Mesenchymal stem cell (in vitro differentiated cells and primary cell): ENCODE measurements around the gene MRC2.

Experiments
- DNase-seq: peaks from one replicate; pipeline ENCODE4 v3.0.0-alpha.2; 2013
- H2AFZ ChIP-seq: one replicate; pipeline ENCODE4 v1.6.1; 2013; ENCODE audit warnings: low read depth, mild to moderate bottlenecking, control low read depth, inconsistent platforms, low read length, moderate library complexity
- H2AK5ac ChIP-seq: 2 replicates; pipeline ENCODE4 v1.6.1; 2013; ENCODE audit warnings: low read length, moderate library complexity, mild to moderate bottlenecking, inconsistent platforms; ENCODE audit not compliant: severe bottlenecking
- H2BK120ac ChIP-seq: one replicate; pipeline ENCODE4 v1.6.1; 2013; ENCODE audit warnings: low read depth, mild to moderate bottlenecking, inconsistent platforms, low read length, moderate library complexity
- H2BK12ac ChIP-seq, 2 experiments: one replicate each; pipeline ENCODE4 v1.6.1; 2013; ENCODE audit warnings: inconsistent platforms in 2 of 2, low read length in 2 of 2, mild to moderate bottlenecking in 2 of 2, moderate library complexity in 2 of 2, control low read depth in 1 of 2
- H2BK15ac ChIP-seq: one replicate; pipeline ENCODE4 v1.6.1; 2013; ENCODE audit warnings: mild to moderate bottlenecking, low read depth, inconsistent platforms; ENCODE audit not compliant: poor library complexity, severe bottlenecking
- H2BK5ac ChIP-seq: 2 replicates; pipeline ENCODE4 v1.6.1; 2013; ENCODE audit warnings: low read depth, mild to moderate bottlenecking, low read length, control low read depth, inconsistent platforms; ENCODE audit not compliant: poor library complexity, severe bottlenecking
- H3K14ac ChIP-seq, 2 experiments: one replicate each; pipeline ENCODE4 v1.6.1; 2013; ENCODE audit warnings: inconsistent platforms in 2 of 2, low read length in 2 of 2, control low read depth in 1 of 2, mild to moderate bottlenecking in 1 of 2, moderate library complexity in 1 of 2
- H3K18ac ChIP-seq, 2 experiments: one replicate each; pipeline ENCODE4 v1.6.1; 2013; ENCODE audit warnings: inconsistent platforms in 2 of 2, low read length in 2 of 2, control low read depth in 1 of 2, low read depth in 1 of 2, mild to moderate bottlenecking in 1 of 2
- H3K23ac ChIP-seq, 2 experiments: one replicate each; pipeline ENCODE4 v1.6.1; 2013; ENCODE audit warnings: inconsistent platforms in 2 of 2, low read length in 2 of 2, mild to moderate bottlenecking in 2 of 2, moderate library complexity in 2 of 2, control low read depth in 1 of 2
- H3K27ac ChIP-seq: 2 replicates; pipeline ENCODE4 v1.5.1; 2013; ENCODE audit warnings: mild to moderate bottlenecking, moderate library complexity, low read length, control low read depth, inconsistent platforms; ENCODE audit not compliant: poor library complexity, severe bottlenecking
- H3K27me3 ChIP-seq, 2 experiments: 2 replicates each; pipeline versions ENCODE4 v1.6.1 to v1.7.0; 2013; ENCODE audit warnings: low read length in 2 of 2, mild to moderate bottlenecking in 2 of 2, moderate library complexity in 2 of 2, control low read depth in 1 of 2, inconsistent platforms in 1 of 2; ENCODE audit not compliant: control insufficient read depth in 1 of 2, insufficient read depth in 1 of 2
- H3K36me3 ChIP-seq, 2 experiments: 2 replicates each; pipeline versions ENCODE4 v1.6.1 to v1.7.0; 2013; ENCODE audit warnings: low read length in 2 of 2, control low read depth in 1 of 2, inconsistent platforms in 1 of 2, low read depth in 1 of 2, mild to moderate bottlenecking in 1 of 2; ENCODE audit not compliant: insufficient read depth in 2 of 2, control insufficient read depth in 1 of 2
- H3K4ac ChIP-seq, 2 experiments: one replicate each; pipeline ENCODE4 v1.6.1; 2013; ENCODE audit warnings: inconsistent platforms in 2 of 2, low read length in 2 of 2, mild to moderate bottlenecking in 2 of 2, moderate library complexity in 2 of 2, control low read depth in 1 of 2, low read depth in 1 of 2
- H3K4me1 ChIP-seq: 2 replicates; pipeline ENCODE4 v1.6.1; 2013; ENCODE audit warnings: low read depth, low read length, control low read depth; ENCODE audit not compliant: control insufficient read depth, insufficient read depth
- H3K4me2 ChIP-seq: 2 replicates; pipeline ENCODE4 v1.6.1; 2013; ENCODE audit warnings: low read length, mild to moderate bottlenecking, inconsistent platforms; ENCODE audit not compliant: poor library complexity, severe bottlenecking
- H3K4me3 ChIP-seq, 2 experiments: 2 replicates each; pipeline versions ENCODE4 v1.5.1 to v1.7.0; 2013; ENCODE audit warnings: low read length in 2 of 2, mild to moderate bottlenecking in 2 of 2, control low read depth in 1 of 2, low read depth in 1 of 2; ENCODE audit not compliant: insufficient read depth in 1 of 2
- H3K79me1 ChIP-seq: replicated peaks from 2 replicates; pipeline ENCODE4 v1.6.1; 2013; ENCODE audit warnings: mild to moderate bottlenecking, control low read depth, low read length, inconsistent platforms; ENCODE audit not compliant: poor library complexity, severe bottlenecking
- H3K9ac ChIP-seq: 2 replicates; pipeline ENCODE4 v1.7.0; 2013; ENCODE audit warnings: mild to moderate bottlenecking, low read length, moderate library complexity
- H3K9me3 ChIP-seq: 2 replicates; pipeline ENCODE4 v1.7.0; 2013; ENCODE audit warnings: mild to moderate bottlenecking, low read length; ENCODE audit not compliant: control insufficient read depth
- H4K8ac ChIP-seq: one replicate; pipeline ENCODE4 v1.6.1; 2013; ENCODE audit warnings: inconsistent platforms, mild to moderate bottlenecking, low read length, moderate library complexity
- H4K91ac ChIP-seq: one replicate; pipeline ENCODE4 v1.6.1; 2013; ENCODE audit warnings: mild to moderate bottlenecking, low read length, inconsistent platforms
- WGBS: methylation state at CpG from one replicate; pipeline ENCODE4 v1.1.7; 2013; ENCODE audit warnings: mixed read lengths; 5-methylcytosine and 5-hydroxymethylcytosine counted together

The MRC2 gene

DNA sequence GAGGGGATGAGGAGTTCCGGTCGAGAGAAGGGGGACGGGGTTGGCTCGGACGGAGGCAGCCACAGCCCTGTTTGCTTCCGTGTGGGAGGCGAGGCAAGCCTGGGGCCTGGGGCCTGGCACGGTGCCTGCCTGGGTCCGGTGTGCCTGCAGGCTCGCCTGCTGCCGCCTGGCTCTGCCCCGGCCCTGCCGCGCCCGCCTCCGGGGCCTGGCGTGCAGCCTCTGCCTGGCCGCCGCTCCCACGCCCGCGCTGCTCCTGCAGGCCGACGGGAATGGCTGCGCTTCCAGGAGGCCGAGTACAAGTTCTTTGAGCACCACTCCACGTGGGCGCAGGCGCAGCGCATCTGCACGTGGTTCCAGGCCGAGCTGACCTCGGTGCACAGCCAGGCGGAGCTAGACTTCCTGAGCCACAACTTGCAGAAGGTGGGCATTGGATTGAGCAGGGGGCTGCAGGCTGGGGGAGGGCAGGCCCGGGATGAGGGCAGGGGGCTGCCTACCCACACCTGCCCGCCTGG lies 53.1 kb downstream of the MRC2 start:
- WGBS, result 94% methylated on average over 33 of the region's 36 CpGs
- Histone ChIP-seq H3K4me1 (no peaks in the 10 kb centered on the region), H3K9me3 (no peaks in the 10 kb centered on the region), H3K4ac (no peak overlapping the region), H2BK5ac (no peak overlapping the region), H3K4me3 (peak overlapping the region in 1 of 2 experiments; percentile 16), H3K4me2 (no peak overlapping the region), H4K91ac (no peak overlapping the region), H2BK15ac (no peak overlapping the region), H3K36me3 (peaks cover 73 to 90% of the 10 kb centered on the region in 2 experiments), H3K23ac (no peak overlapping the region), H2BK12ac (no peak overlapping the region), H3K18ac (no peak overlapping the region), H3K79me1 (peaks cover 16% of the 10 kb centered on the region), H2BK120ac (no peak overlapping the region), H3K27me3 (no peaks in the 10 kb centered on the region), H3K27ac (no peak overlapping the region), H3K14ac (no peak overlapping the region), H3K9ac (no peak overlapping the region), H2AK5ac (no peak overlapping the region), H2AFZ (no peak overlapping the region), H4K8ac (no peak overlapping the region)
- no peak for DNase-seq

DNA sequence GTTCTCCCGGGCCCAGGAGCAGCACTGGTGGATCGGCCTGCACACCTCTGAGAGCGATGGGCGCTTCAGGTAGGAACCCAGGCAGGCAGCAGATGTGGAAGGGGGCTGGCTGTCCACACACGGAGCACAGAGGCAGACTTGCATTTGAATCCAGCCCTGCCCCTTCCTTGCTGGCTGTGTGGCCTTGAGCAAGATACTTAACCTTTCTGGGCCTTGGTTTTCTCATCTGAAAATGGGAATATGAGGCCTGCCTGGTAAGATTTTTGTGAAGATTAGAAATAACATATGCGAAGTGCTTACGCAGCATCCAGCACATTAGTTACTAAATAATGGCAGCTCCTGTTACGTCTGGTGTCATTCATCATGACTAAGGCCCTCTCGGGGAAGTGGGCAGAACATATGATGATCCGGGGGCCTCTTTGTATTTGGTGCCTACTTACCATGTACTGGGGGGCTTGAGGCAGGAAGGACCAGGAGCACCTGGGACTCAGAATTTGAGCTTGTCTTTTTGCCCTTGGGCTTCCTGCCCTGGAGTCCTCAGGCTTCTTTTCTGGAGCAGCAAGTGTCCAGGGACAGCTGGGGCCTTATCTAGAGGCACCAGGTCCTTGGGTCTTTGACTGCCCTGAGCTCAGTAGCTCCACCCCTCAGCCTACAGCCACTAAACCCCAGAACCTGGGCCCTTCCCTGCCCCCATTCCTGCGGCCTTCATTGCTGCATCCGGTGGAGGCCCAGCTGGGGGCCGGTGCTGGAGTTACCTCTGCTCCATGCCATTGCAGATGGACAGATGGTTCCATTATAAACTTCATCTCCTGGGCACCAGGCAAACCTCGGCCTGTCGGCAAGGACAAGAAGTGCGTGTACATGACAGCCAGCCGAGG lies 53.8 kb downstream of the MRC2 start:
- Histone ChIP-seq H3K9ac (no peak overlapping the region), H2BK15ac (no peak overlapping the region), H3K4me2 (no peak overlapping the region), H3K27ac (no peak overlapping the region), H3K4ac (no peak overlapping the region), H2AK5ac (no peak overlapping the region), H3K14ac (no peak overlapping the region), H3K23ac (no peak overlapping the region), H3K9me3 (no peaks in the 10 kb centered on the region), H4K8ac (no peak overlapping the region), H3K79me1 (peaks cover 17% of the 10 kb centered on the region), H3K27me3 (no peaks in the 10 kb centered on the region), H2AFZ (no peak overlapping the region), H2BK5ac (no peak overlapping the region), H3K4me1 (no peaks in the 10 kb centered on the region), H3K4me3 (peak overlapping the region in 1 of 2 experiments; percentile 16), H3K18ac (no peak overlapping the region), H2BK12ac (no peak overlapping the region), H2BK120ac (no peak overlapping the region), H3K36me3 (peaks cover 73 to 88% of the 10 kb centered on the region in 2 experiments), H4K91ac (no peak overlapping the region)
- 96% methylated on average over 17 of the region's 17 CpGs for WGBS
- DNase-seq, result no peak

DNA sequence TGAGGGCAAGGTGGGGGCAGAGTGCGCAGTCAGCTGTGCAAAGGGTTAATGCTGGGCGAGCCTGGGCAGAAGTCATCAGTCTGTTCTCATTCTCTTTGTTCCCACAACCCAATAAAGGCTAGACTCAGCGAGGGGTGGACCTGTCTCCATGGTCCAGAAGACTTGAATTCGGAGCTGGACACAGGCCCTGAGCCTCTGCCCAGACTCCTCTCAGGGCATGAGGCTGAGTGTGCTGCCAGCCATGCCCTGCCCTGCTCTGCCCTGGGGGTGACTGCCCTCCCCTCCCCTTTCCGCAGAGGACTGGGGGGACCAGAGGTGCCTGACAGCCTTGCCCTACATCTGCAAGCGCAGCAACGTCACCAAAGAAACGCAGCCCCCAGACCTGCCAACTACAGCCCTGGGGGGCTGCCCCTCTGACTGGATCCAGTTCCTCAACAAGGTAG lies 54.5 kb downstream of the MRC2 start:
- no peak overlapping the region for H3K4ac ChIP-seq
- H3K9ac ChIP-seq, result no peak overlapping the region
- no peak overlapping the region for H4K8ac ChIP-seq
- no peak overlapping the region for H2BK5ac ChIP-seq
- no peak overlapping the region for H3K23ac ChIP-seq
- no peak overlapping the region for H2AFZ ChIP-seq
- H3K18ac ChIP-seq, result no peak overlapping the region
- H3K14ac ChIP-seq, result no peak overlapping the region
- 99% methylated on average over 8 of the region's 8 CpGs for WGBS
- H2BK15ac ChIP-seq, result no peak overlapping the region
- H3K4me1 ChIP-seq, result no peaks in the 10 kb centered on the region
- no peak overlapping the region for H4K91ac ChIP-seq
- H3K36me3 ChIP-seq, result peaks cover 71 to 88% of the 10 kb centered on the region in 2 experiments
- no peak overlapping the region for H3K4me3 ChIP-seq
- no peaks in the 10 kb centered on the region for H3K27me3 ChIP-seq
- H2AK5ac ChIP-seq, result no peak overlapping the region
- no peak overlapping the region for H2BK120ac ChIP-seq
- no peak overlapping the region for H3K4me2 ChIP-seq
- no peak for DNase-seq
- no peaks in the 10 kb centered on the region for H3K9me3 ChIP-seq
- H3K79me1 ChIP-seq, result peaks cover 18% of the 10 kb centered on the region
- no peak overlapping the region for H3K27ac ChIP-seq
- no peak overlapping the region for H2BK12ac ChIP-seq

DNA sequence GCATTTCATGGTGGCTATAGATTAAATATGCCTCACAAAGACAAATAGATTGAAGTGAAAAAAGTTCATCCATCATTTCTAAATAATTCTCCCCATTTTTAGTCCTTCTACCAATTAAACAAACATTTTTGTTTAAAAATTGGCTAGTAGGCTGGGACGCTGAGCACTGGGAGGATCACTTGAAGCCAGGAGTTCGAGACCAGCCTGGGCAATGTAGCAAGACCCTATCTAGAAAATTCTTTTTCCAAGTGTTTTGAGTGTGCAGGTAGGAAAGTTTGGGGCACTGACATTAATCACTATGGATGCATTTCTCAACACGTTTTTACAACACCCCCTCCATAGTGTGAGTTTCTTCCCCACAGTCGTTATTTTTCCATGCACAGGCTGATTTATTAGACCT lies 56.7 kb downstream of the MRC2 start:
- H2BK12ac ChIP-seq, result no peak overlapping the region
- no peak overlapping the region for H3K9ac ChIP-seq
- H3K9me3 ChIP-seq, result no peaks in the 10 kb centered on the region
- H3K27ac ChIP-seq, result no peak overlapping the region
- H3K14ac ChIP-seq, result no peak overlapping the region
- H4K8ac ChIP-seq, result no peak overlapping the region
- no peaks in the 10 kb centered on the region for H3K4me1 ChIP-seq
- no peak overlapping the region for H2BK15ac ChIP-seq
- no peak overlapping the region for H2AK5ac ChIP-seq
- no peak overlapping the region for H3K18ac ChIP-seq
- no peak overlapping the region for H3K23ac ChIP-seq
- H2BK120ac ChIP-seq, result no peak overlapping the region
- no peak overlapping the region for H4K91ac ChIP-seq
- H3K27me3 ChIP-seq, result no peaks in the 10 kb centered on the region
- no peak for DNase-seq
- WGBS, result 97% methylated on average over 3 of the region's 4 CpGs
- no peak overlapping the region for H3K4ac ChIP-seq
- H2BK5ac ChIP-seq, result no peak overlapping the region
- peaks cover 17% of the 10 kb centered on the region for H3K79me1 ChIP-seq
- no peak overlapping the region for H3K4me3 ChIP-seq
- no peak overlapping the region for H3K4me2 ChIP-seq
- peaks cover 67 to 85% of the 10 kb centered on the region in 2 experiments for H3K36me3 ChIP-seq
- no peak overlapping the region for H2AFZ ChIP-seq
